Stimulated activated CD8-positive, alpha-beta memory T cell treated with anti-CD3 and anti-CD28 coated beads, Interleukin-12 subunit alpha, Interleukin-12 subunit beta, amount 100 ng/mL, for 4 hours (primary cell): Measurements from ENCODE around the gene C1QL1.
A peak's percentile ranks its signal among the peaks of the same experiment; 100 is the strongest.

Experiments
- DNase-seq: peaks from one replicate; pipeline ENCODE4 v3.0.0-alpha.2; 2020; ENCODE audit warnings: low read depth

Gene C1QL1

GRCh38 chr17:44914148-44914547 lies 54.0 kb downstream of the C1QL1 start:
- DNase-seq = no peak

GRCh38 chr17:44913676-44914075 lies 54.4 kb downstream of the C1QL1 start:
- no peak for DNase-seq

GRCh38 chr17:44912763-44913544 lies 55.1 kb downstream of the C1QL1 start:
- no peak for DNase-seq

GRCh38 chr17:44911133-44912001 lies 56.7 kb downstream of the C1QL1 start:
- DNase-seq = peak; percentile 4

- DNase-seq = no peak
These were observed 57.6 kb downstream of the C1QL1 start for GRCh38 chr17:44910231-44911106.
